Mucosa of gallbladder (tissue), 1 donor: ENCODE results near the gene SSX2IP. TPM values are rescaled to one million over a fixed set of nuclear protein-coding genes. Genes with fewer than 3 reads are reported as not detected.
"Not testable (repeated sequence)": the region's sequence is repeated elsewhere in the genome, so short reads cannot be mapped to it uniquely, and the experiment has no call there.

ENCODE experiments used
- DNase-seq: peaks from one replicate; pipeline ENCODE4 v3.0.0-alpha.2; 2020; ENCODE audit warnings: low spot score
- total RNA-seq: library from RNA; stranded (reverse); gene quantifications from one replicate; pipeline ENCODE4 v1.2.1, GENCODE V29; 2021
- donor health status: DM: no; HTN: no; CAD: no.

Gene SSX2IP
- total RNA-seq, result 22.3 TPM

GRCh38 chr1:84690397-84691121, at the start of gene SSX2IP:
TSS of gene SSX2IP (minus strand) at chr1:84690461. CDS start at chr1:84671219, 19,242 bp downstream.
- peak; percentile 99 for DNase-seq

- DNase-seq, result no peak
These were observed 48.0 kb upstream of the SSX2IP start for GRCh38 chr1:84738237-84738636.

GRCh38 chr1:84737590-84737989, 47.3 kb upstream of the SSX2IP start:
- no peak for DNase-seq

- DNase-seq, result no peak
These were observed 46.7 kb upstream of the SSX2IP start for GRCh38 chr1:84736944-84737343.

GRCh38 chr1:84736445-84736844, 46.2 kb upstream of the SSX2IP start:
- no peak for DNase-seq

- DNase-seq, result no peak
These were observed 45.2 kb upstream of the SSX2IP start for GRCh38 chr1:84735483-84735882.

- no peak for DNase-seq
These were observed 42.3 kb upstream of the SSX2IP start for GRCh38 chr1:84732520-84732919.

GRCh38 chr1:84731519-84731918, 41.3 kb upstream of the SSX2IP start:
- no peak for DNase-seq

GRCh38 chr1:84727711-84728110, 37.5 kb upstream of the SSX2IP start:
- DNase-seq, result not testable (repeated sequence)

GRCh38 chr1:84726593-84727499, 36.6 kb upstream of the SSX2IP start:
- no peak for DNase-seq

GRCh38 chr1:84724128-84724860, 34.0 kb upstream of the SSX2IP start:
- no peak for DNase-seq

GRCh38 chr1:84722794-84723193, 32.5 kb upstream of the SSX2IP start:
- DNase-seq, result no peak

- not testable (repeated sequence) for DNase-seq
These were observed 31.6 kb upstream of the SSX2IP start for GRCh38 chr1:84721872-84722271.

GRCh38 chr1:84721152-84721551, 30.9 kb upstream of the SSX2IP start:
- no peak for DNase-seq

GRCh38 chr1:84720221-84720780, 30.0 kb upstream of the SSX2IP start:
- DNase-seq, result no peak

- DNase-seq, result no peak
These were observed 29.4 kb upstream of the SSX2IP start for GRCh38 chr1:84719543-84720217.

GRCh38 chr1:84715342-84716019, 25.2 kb upstream of the SSX2IP start:
- no peak for DNase-seq

GRCh38 chr1:84712276-84712874, 22.1 kb upstream of the SSX2IP start:
- DNase-seq, result no peak

- no peak for DNase-seq
These were observed 21.6 kb upstream of the SSX2IP start for GRCh38 chr1:84711869-84712268.

GRCh38 chr1:84711121-84711520, 20.9 kb upstream of the SSX2IP start:
- DNase-seq, result no peak
